C4-2B (cell line): ENCODE data around the gene CDK8.

ENCODE experiments used
- ZFX ChIP-seq: fragments of 450-650 bp; IDR thresholded peaks from 2 replicates; pipeline ENCODE4 v1.6.1; 2017
- TF ChIP-seq, protein P1 (sequence below): fragments of 450-650 bp; conservative IDR thresholded peaks from 2 replicates; pipeline ENCODE4 v1.5.1; 2017; ENCODE audit warnings: mild to moderate bottlenecking

DNA sequence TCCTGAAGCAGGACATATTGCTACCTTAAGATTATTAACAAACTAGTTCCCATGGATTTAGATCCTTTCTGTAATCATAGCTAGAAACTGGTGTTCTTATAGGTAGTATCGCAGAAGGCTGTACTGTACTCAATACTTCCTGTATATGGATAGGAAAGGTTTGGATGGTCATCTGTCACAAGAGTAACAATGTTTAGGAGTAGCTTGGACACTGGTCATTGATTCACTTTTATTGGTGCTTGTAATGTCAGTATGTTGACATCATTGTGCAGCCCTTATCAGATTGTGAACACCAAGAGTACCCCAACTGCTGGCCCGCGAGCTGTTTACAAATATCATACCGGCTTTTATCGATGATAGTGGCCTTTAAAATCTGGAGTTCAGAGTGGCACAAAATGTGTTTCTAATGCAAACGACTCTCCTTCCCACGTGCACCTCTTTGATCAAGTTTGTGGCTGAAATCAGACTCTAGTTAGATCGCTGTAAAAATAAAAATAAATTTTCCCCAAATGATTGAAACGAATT, 605 bp upstream of the CDK8 start:
- TF ChIP-seq, protein P1, sequence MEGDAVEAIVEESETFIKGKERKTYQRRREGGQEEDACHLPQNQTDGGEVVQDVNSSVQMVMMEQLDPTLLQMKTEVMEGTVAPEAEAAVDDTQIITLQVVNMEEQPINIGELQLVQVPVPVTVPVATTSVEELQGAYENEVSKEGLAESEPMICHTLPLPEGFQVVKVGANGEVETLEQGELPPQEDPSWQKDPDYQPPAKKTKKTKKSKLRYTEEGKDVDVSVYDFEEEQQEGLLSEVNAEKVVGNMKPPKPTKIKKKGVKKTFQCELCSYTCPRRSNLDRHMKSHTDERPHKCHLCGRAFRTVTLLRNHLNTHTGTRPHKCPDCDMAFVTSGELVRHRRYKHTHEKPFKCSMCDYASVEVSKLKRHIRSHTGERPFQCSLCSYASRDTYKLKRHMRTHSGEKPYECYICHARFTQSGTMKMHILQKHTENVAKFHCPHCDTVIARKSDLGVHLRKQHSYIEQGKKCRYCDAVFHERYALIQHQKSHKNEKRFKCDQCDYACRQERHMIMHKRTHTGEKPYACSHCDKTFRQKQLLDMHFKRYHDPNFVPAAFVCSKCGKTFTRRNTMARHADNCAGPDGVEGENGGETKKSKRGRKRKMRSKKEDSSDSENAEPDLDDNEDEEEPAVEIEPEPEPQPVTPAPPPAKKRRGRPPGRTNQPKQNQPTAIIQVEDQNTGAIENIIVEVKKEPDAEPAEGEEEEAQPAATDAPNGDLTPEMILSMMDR, result no peak
- TF ChIP-seq ZFX, result no peak
